Measurements from ENCODE around the gene TNFAIP8.

The TNFAIP8 gene

DNA sequence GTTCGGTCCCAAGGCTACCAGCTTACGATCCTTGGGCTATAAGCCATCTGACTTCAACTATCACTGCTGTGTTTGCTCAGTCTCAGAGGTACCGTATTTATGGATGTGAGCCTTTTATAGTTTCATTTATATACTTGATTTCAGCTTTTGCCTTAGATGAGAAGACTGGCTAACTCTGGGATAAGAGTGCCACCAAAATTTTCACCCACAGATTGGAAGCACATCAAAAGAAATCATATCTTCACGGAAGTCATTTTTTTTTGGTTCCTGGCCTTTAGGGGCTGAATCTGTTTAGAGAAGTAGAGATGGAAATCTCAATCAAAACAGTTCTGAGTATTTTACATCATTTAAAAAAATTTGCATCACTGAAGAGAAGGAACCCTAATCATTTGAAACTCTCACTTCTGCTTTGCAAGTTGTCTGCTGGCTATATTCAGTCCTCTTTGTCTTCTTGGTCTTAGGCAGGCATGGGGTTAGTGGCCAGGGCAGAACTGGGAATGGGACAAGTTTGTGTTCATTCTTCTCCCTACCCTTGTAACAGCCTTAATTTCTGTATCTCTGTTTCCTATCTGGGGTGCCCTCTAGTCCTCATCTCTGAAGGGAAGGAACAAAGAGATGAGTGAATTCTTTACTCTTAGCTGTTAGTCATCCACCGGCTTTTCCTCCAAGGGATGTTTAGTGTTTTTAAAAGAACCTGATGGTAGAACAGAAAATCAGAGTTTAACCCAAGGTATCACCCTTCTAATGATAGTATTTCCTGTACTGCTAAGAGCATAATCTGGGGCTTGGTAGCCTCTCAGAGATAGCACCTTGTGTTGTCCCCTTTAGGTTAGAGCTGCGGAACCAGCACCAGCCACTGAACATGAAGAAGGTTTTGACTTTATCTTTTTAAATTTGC is 14.1 kb upstream of the TNFAIP8 start:
- no peak overlapping the region for H3K27ac ChIP-seq (ENCODE audit: low read length)

DNA sequence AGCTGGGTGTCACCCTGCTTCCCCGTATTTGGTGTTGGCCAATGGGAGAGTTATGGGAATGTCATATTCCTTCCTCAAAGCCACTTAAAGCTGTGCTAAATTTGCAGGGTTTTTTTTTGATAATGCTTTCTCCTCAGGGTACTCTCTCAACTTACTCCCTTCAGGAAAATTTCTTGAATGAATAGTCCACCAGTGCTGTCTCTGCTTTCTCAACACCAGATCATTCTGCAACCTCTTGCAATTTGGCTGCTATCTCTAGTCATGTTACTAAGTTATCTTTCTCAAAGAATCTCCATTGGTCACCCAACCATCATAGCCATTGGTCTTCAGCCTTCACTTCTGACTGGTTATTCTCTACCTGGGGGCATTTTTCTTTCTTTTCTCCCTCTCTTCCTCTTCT is 13.4 kb upstream of the TNFAIP8 start:
- H3K4me1 ChIP-seq (ENCODE audit: insufficient read depth, low read length), result peaks cover 17% of the 10 kb centered on the region
- no peak overlapping the region for H3K9ac ChIP-seq (ENCODE audit: low read depth, low read length)
- H3K36me3 ChIP-seq (ENCODE audit: insufficient read depth, low read depth, low read length), result no peaks in the 10 kb centered on the region
- no peak overlapping the region for H3K4me3 ChIP-seq (ENCODE audit: low read length)
- H3K9me3 ChIP-seq (ENCODE audit: insufficient read depth, low read depth, low read length), result no peaks in the 10 kb centered on the region
- no peak overlapping the region for H3K27ac ChIP-seq (ENCODE audit: low read length)
- no peaks in the 10 kb centered on the region for H3K27me3 ChIP-seq (ENCODE audit: insufficient read depth, low read length)

More for the DNA sequence above, 14.1 kb upstream of the TNFAIP8 start:
- no peaks in the 10 kb centered on the region for H3K9me3 ChIP-seq (ENCODE audit: insufficient read depth, low read depth, low read length)
- no peak overlapping the region for H3K4me3 ChIP-seq (ENCODE audit: low read length)
- H3K36me3 ChIP-seq (ENCODE audit: insufficient read depth, low read depth, low read length), result no peaks in the 10 kb centered on the region
- no peak overlapping the region for H3K9ac ChIP-seq (ENCODE audit: low read depth, low read length)
- H3K27me3 ChIP-seq (ENCODE audit: insufficient read depth, low read length), result no peaks in the 10 kb centered on the region
- peaks cover 14% of the 10 kb centered on the region for H3K4me1 ChIP-seq (ENCODE audit: insufficient read depth, low read length)

DNA sequence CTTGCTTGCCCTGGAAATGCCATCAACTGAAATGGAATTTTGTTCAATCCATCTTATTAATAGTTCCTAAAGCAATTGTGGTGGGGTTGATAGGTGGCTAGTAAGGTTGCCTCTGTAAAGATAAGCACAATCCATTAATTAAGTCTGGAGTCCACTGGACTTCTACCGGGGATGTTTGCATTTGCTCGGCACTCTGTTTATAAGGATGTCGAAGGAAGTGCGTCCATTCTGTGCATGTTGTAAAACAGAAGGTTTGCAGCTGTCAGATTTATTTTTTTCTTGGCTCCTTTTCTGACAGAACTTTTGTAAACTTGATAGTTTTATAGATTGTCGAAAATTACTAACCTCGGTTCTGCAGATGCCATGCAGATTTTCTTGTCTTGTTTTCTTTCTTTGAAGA is 12.8 kb upstream of the TNFAIP8 start:
- Histone ChIP-seq H3K27me3 (ENCODE audit: insufficient read depth, low read length) (no peaks in the 10 kb centered on the region), H3K36me3 (ENCODE audit: insufficient read depth, low read depth, low read length) (no peaks in the 10 kb centered on the region), H3K9me3 (ENCODE audit: insufficient read depth, low read depth, low read length) (no peaks in the 10 kb centered on the region), H3K9ac (ENCODE audit: low read depth, low read length) (no peak overlapping the region), H3K4me1 (ENCODE audit: insufficient read depth, low read length) (peaks cover 24% of the 10 kb centered on the region), H3K27ac (ENCODE audit: low read length) (no peak overlapping the region), H3K4me3 (ENCODE audit: low read length) (no peak overlapping the region)

DNA sequence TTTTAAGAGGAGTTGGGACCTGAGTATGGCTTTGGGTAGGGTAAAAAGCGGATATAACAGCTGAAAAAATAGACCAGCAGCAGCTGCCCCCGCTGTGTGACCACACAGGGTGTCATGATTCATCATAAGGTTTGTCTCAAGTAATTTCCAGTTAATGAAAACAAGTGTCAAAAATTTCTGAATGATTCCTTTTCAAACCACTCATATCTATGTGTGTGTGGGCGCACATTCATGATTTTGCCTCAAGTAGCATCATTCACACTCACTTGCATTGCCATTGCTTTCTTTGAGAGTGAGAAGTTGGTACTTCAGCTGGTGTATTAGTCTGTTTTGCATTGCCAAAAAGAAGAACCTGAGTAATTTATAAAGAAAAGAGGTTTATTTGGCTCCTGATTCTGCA is 12.1 kb upstream of the TNFAIP8 start:
- Histone ChIP-seq H3K27ac (ENCODE audit: low read length) (no peak overlapping the region), H3K27me3 (ENCODE audit: insufficient read depth, low read length) (no peaks in the 10 kb centered on the region), H3K4me1 (ENCODE audit: insufficient read depth, low read length) (peaks cover 31% of the 10 kb centered on the region), H3K36me3 (ENCODE audit: insufficient read depth, low read depth, low read length) (no peaks in the 10 kb centered on the region), H3K9ac (ENCODE audit: low read depth, low read length) (no peak overlapping the region), H3K4me3 (ENCODE audit: low read length) (no peak overlapping the region), H3K9me3 (ENCODE audit: insufficient read depth, low read depth, low read length) (no peaks in the 10 kb centered on the region)

DNA sequence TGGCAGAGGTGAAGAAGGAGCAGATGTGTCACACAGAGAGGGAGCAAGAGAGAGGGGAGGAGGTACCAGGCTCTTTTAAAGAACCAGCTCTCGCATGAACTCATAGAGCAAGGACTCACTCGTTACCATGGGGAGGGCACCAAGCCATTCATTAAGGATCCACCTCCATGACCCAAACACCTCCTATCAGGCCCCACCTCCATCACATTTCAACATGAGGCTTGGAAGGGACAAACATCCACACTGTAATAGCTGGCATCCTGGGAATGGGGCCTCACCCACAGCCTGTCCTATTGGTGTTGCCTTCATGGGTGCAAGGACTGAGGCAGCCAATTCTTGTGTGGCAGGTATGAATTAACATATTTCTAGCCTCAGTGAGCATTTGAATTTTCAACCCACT is 11.6 kb upstream of the TNFAIP8 start:
- H3K4me1 ChIP-seq (ENCODE audit: insufficient read depth, low read length), result peaks cover 35% of the 10 kb centered on the region
- H3K9ac ChIP-seq (ENCODE audit: low read depth, low read length), result no peak overlapping the region
- no peaks in the 10 kb centered on the region for H3K9me3 ChIP-seq (ENCODE audit: insufficient read depth, low read depth, low read length)
- H3K27me3 ChIP-seq (ENCODE audit: insufficient read depth, low read length), result no peaks in the 10 kb centered on the region
- no peak overlapping the region for H3K4me3 ChIP-seq (ENCODE audit: low read length)
- H3K36me3 ChIP-seq (ENCODE audit: insufficient read depth, low read depth, low read length), result no peaks in the 10 kb centered on the region
- no peak overlapping the region for H3K27ac ChIP-seq (ENCODE audit: low read length)

DNA sequence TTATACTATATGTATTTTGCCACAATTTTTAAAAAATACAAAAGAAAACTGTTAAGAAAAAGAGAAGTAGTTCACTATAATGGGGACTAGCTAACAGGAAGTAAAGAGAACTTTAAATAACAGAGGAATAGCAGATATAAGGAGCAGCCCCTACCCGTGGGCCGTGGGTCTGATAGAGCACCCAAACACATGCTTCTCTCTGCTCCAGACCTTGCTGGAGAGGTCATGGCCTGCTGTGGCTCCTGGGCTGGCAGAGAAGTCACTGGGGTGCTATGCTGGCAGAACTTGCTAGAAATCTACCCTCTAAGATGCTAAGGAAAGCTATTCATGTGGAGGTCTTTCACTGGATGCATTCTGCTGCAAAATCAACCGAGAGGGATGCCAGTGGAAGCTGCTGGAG is 10.0 kb upstream of the TNFAIP8 start:
- no peak overlapping the region for H3K4me3 ChIP-seq (ENCODE audit: low read length)
- no peaks in the 10 kb centered on the region for H3K36me3 ChIP-seq (ENCODE audit: insufficient read depth, low read depth, low read length)
- no peaks in the 10 kb centered on the region for H3K27me3 ChIP-seq (ENCODE audit: insufficient read depth, low read length)
- H3K27ac ChIP-seq (ENCODE audit: low read length), result no peak overlapping the region
- peaks cover 41% of the 10 kb centered on the region for H3K4me1 ChIP-seq (ENCODE audit: insufficient read depth, low read length)
- no peak overlapping the region for H3K9ac ChIP-seq (ENCODE audit: low read depth, low read length)
- H3K9me3 ChIP-seq (ENCODE audit: insufficient read depth, low read depth, low read length), result no peaks in the 10 kb centered on the region

DNA sequence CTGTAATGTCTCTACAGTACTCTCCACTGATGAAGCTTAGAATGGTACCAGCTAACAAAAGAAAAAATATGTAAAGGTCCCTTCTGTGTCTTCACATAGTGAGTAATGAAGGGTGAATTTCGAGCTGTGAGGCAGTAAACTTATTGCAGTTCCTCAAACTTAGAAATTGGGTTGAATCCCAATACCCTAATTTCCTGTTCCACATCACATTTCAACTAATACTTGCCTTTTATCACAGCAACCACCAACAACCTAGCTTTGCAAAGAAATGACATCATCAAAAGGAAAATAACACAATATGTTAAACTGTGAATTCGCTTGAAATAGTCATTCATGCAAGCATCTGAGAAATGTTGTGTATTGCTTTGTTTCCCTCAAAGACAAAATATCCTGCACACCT is 9.4 kb upstream of the TNFAIP8 start:
- Histone ChIP-seq H3K9me3 (ENCODE audit: insufficient read depth, low read depth, low read length) (no peaks in the 10 kb centered on the region), H3K36me3 (ENCODE audit: insufficient read depth, low read depth, low read length) (no peaks in the 10 kb centered on the region), H3K27ac (ENCODE audit: low read length) (no peak overlapping the region), H3K4me1 (ENCODE audit: insufficient read depth, low read length) (peaks cover 39% of the 10 kb centered on the region), H3K27me3 (ENCODE audit: insufficient read depth, low read length) (no peaks in the 10 kb centered on the region), H3K9ac (ENCODE audit: low read depth, low read length) (no peak overlapping the region), H3K4me3 (ENCODE audit: low read length) (no peak overlapping the region)

DNA sequence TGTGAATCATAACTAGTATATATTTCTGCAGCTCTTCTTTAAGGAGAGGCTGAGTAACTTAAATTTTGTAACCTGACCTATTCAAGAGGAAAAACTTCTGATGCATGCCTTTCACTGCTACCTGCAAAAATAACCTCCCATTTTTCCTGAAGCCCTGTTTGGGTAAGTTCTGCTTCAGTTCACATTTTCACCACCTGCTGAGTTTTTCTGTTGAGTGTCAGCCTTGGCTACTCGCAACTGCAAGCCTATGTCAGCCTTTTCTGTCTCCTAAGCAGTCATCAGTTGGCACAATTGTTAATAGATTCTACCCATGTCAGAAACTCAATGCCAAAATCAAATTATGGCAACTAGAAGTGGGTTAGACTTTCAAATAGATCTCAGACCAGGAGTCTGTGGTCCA is 8.2 kb upstream of the TNFAIP8 start:
- H3K27me3 ChIP-seq (ENCODE audit: insufficient read depth, low read length), result no peaks in the 10 kb centered on the region
- H3K9me3 ChIP-seq (ENCODE audit: insufficient read depth, low read depth, low read length), result no peaks in the 10 kb centered on the region
- H3K4me1 ChIP-seq (ENCODE audit: insufficient read depth, low read length), result peaks cover 37% of the 10 kb centered on the region
- no peak overlapping the region for H3K9ac ChIP-seq (ENCODE audit: low read depth, low read length)
- H3K36me3 ChIP-seq (ENCODE audit: insufficient read depth, low read depth, low read length), result no peaks in the 10 kb centered on the region
- H3K27ac ChIP-seq (ENCODE audit: low read length), result no peak overlapping the region
- H3K4me3 ChIP-seq (ENCODE audit: low read length), result no peak overlapping the region

DNA sequence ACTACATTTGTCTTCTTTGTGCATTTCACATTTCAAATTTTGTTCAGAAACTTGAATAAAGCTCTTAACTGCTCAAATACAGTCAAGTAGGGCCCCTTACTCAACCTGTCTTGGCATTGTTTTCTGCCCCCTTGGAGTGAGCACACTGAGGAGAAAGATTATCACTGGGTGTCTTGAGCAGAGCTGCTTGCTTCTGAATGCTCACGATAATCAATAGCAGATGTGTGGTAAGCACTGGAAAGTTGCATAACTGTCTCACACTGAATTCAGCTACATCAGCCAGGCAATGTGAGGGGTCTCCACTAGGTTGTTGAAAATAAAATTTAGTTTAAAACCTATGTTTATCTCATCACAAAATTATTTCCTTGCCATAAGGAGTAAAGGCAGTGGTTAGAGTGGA is 7.8 kb upstream of the TNFAIP8 start:
- Histone ChIP-seq H3K36me3 (ENCODE audit: insufficient read depth, low read depth, low read length) (no peaks in the 10 kb centered on the region), H3K9ac (ENCODE audit: low read depth, low read length) (no peak overlapping the region), H3K27ac (ENCODE audit: low read length) (no peak overlapping the region), H3K4me3 (ENCODE audit: low read length) (no peak overlapping the region), H3K27me3 (ENCODE audit: insufficient read depth, low read length) (no peaks in the 10 kb centered on the region), H3K9me3 (ENCODE audit: insufficient read depth, low read depth, low read length) (no peaks in the 10 kb centered on the region), H3K4me1 (ENCODE audit: insufficient read depth, low read length) (peaks cover 42% of the 10 kb centered on the region)

DNA sequence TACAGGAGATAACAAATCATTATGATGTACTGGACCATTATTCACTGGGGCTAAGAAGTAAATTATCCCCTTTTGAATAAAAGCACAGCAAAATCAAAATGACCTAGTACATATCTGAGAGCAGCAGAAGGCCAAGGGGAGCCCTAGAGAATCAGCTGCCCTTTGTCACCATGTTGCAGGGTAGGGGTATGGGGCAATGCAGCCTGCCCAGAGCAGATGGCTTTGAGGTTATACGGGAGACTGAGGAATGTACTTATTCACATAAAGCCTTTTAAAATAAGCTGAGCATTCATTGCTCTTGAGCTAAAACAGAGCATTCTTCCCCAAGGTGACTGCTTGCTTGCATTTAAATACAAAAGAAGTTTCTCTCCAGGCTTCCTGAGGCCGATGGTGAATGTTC is 2.6 kb upstream of the TNFAIP8 start:
- Histone ChIP-seq H3K9ac (ENCODE audit: low read depth, low read length) (no peak overlapping the region), H3K4me3 (ENCODE audit: low read length) (no peak overlapping the region), H3K36me3 (ENCODE audit: insufficient read depth, low read depth, low read length) (no peaks in the 10 kb centered on the region), H3K27ac (ENCODE audit: low read length) (no peak overlapping the region), H3K27me3 (ENCODE audit: insufficient read depth, low read length) (peaks cover 42% of the 10 kb centered on the region; the same call in 1 of the 2 replicates), H3K9me3 (ENCODE audit: insufficient read depth, low read depth, low read length) (no peaks in the 10 kb centered on the region), H3K4me1 (ENCODE audit: insufficient read depth, low read length) (peaks cover 54% of the 10 kb centered on the region)

DNA sequence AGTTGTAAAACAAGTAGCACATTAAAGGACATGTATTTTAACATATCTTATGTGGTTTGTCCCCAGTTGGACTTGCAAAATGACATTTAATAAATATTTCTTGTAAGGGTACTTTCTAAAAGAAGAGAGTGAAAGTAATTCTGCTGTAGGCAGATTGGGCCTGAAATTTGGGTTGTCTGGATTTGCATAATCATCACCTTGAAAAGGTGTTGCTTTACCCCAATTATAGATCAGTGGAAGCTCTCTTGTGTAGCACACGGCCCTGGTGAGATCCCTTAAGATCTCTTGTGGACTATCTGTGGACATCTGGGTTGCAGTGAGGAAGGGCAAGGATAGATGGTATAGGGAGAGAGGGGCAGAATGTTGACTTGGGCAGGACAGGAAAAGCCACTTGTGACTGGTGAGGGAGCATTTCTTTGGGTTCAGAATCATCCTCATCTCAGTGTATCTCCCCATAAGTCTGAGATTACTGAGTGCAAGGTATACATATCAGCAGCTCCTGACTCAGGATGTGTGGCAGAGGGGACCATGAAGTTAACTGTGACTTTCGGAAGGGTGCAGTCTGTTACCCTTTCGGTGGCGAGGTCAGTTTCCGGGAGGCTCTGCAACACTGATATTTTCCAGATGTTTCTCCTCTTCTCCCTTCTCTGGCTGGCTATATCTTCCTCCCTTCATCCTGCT is 2.0 kb upstream of the TNFAIP8 start:
- no peak overlapping the region for H3K27ac ChIP-seq (ENCODE audit: low read length)

More for the DNA sequence above, 2.0 kb upstream of the TNFAIP8 start:
- Histone ChIP-seq H3K4me3 (ENCODE audit: low read length) (no peak overlapping the region), H3K36me3 (ENCODE audit: insufficient read depth, low read depth, low read length) (no peaks in the 10 kb centered on the region), H3K9me3 (ENCODE audit: insufficient read depth, low read depth, low read length) (no peaks in the 10 kb centered on the region), H3K9ac (ENCODE audit: low read depth, low read length) (no peak overlapping the region), H3K27me3 (ENCODE audit: insufficient read depth, low read length) (peaks cover 42% of the 10 kb centered on the region; the same call in 1 of the 2 replicates), H3K4me1 (ENCODE audit: insufficient read depth, low read length) (peaks cover 53% of the 10 kb centered on the region)

All from iPS-20b (cell line).